Measurements from ENCODE around the gene EPHB1.

DNA sequence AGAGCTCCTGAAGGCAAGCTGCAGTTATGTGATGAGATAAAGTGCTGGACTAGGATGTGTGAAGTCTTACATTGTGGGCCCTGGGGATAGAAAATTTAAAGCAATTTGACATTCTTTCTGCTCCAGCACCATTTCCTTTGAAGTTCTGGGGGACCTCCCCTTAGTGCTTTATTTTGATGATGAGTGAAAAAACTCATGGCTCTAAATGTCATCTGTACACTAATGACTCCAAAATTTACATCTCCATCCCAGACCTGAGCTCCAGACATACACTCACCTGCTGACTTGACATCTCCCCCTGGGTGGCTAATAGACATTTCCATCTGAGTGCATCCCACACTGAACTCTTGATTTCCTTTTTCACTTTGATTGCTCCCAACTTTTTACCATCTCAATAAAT lies 276.4 kb downstream of the EPHB1 start:
- TF ChIP-seq EZH2 (IDR thresholded peaks at IDR 0.05) (no peak), POLR2AphosphoS5 (IDR thresholded peaks at IDR 0.05; ENCODE audit: borderline replicate concordance, low read depth, low read length) (no peak), FOXP2 (optimal IDR thresholded peaks at IDR 0.05; ENCODE audit: control extremely low read depth, extremely low read length, insufficient read depth) (no peak)
